ENCODE results near the gene GYPE. TPM values are rescaled to one million over a fixed set of nuclear protein-coding genes. Genes with fewer than 3 reads are reported as not detected.
"Not testable (repeated sequence)": the region's sequence is repeated elsewhere in the genome, so short reads cannot be mapped to it uniquely, and the experiment has no call there.

GYPE gene
- total RNA-seq, 1 donor from 2014 or later: 0.41 TPM

- H3K9me3 Mint-ChIP-seq (ENCODE audit: unreplicated experiment): no peaks in the 10 kb centered on the region
- no peaks in the 10 kb centered on the region for H3K4me1 Mint-ChIP-seq (ENCODE audit: unreplicated experiment)
- no peak overlapping the region for H3K4me3 Mint-ChIP-seq (ENCODE audit: unreplicated experiment)
- no peak for DNase-seq (ENCODE audit: low spot score)
- peaks cover 1% of the 10 kb centered on the region for H3K27me3 Mint-ChIP-seq (ENCODE audit: unreplicated experiment)
- H3K27ac Mint-ChIP-seq (ENCODE audit: unreplicated experiment): no peak overlapping the region
- H3K36me3 Mint-ChIP-seq (ENCODE audit: low read depth, unreplicated experiment): no peaks in the 10 kb centered on the region
- TF ChIP-seq, protein P1, sequence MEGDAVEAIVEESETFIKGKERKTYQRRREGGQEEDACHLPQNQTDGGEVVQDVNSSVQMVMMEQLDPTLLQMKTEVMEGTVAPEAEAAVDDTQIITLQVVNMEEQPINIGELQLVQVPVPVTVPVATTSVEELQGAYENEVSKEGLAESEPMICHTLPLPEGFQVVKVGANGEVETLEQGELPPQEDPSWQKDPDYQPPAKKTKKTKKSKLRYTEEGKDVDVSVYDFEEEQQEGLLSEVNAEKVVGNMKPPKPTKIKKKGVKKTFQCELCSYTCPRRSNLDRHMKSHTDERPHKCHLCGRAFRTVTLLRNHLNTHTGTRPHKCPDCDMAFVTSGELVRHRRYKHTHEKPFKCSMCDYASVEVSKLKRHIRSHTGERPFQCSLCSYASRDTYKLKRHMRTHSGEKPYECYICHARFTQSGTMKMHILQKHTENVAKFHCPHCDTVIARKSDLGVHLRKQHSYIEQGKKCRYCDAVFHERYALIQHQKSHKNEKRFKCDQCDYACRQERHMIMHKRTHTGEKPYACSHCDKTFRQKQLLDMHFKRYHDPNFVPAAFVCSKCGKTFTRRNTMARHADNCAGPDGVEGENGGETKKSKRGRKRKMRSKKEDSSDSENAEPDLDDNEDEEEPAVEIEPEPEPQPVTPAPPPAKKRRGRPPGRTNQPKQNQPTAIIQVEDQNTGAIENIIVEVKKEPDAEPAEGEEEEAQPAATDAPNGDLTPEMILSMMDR (IDR thresholded peaks at IDR 0.05; ENCODE audit: unreplicated experiment): no peak
Measured at GRCh38 chr4:143921181-143921580, 15.8 kb upstream of the GYPE start.

DNA sequence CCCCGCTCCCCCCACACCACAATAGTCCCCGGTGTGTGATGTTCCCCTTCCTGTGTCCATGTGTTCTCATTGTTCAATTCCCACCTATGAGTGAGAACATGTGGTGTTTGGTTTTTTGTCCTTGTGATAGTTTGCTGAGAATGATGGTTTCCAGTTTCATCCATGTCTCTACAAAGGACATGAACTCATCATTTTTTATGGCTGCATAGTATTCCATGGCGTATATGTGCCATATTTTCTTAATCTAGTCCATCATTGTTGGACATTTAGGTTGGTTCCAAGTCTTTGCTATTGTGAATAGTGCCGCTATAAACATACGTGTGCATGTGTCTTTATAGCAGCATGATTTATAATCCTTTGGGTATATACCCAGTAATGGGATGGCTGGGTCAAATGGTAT, 11.1 kb upstream of the GYPE start:
- H3K27me3 Mint-ChIP-seq (ENCODE audit: unreplicated experiment); H3K4me3 Mint-ChIP-seq (ENCODE audit: unreplicated experiment); H3K36me3 Mint-ChIP-seq (ENCODE audit: low read depth, unreplicated experiment); H3K27ac Mint-ChIP-seq (ENCODE audit: unreplicated experiment); H3K4me1 Mint-ChIP-seq (ENCODE audit: unreplicated experiment); H3K9me3 Mint-ChIP-seq (ENCODE audit: unreplicated experiment); DNase-seq (ENCODE audit: low spot score): not testable (repeated sequence)

DNA sequence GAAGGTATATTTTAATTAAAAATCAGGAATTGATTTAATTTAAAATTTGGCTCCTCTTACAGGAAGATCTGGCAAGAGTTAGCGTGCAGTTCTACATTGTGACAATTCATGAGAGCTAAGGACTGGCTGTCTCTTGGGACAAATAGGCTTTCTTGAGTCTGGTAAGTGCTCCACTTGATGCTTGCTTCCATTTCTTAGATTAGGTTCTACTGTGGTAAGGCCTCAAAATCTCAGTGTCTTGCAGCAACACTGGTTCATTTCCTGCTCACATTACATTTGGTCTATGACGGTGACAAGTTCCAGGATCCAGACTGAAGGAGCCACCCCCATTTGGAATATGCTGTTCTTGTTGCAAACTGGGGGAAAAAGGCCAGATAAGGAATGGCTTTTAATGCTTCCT, 7.1 kb upstream of the GYPE start:
- DNase-seq (ENCODE audit: low spot score); H3K4me3 Mint-ChIP-seq (ENCODE audit: unreplicated experiment); H3K27ac Mint-ChIP-seq (ENCODE audit: unreplicated experiment); H3K9me3 Mint-ChIP-seq (ENCODE audit: unreplicated experiment); H3K4me1 Mint-ChIP-seq (ENCODE audit: unreplicated experiment); H3K27me3 Mint-ChIP-seq (ENCODE audit: unreplicated experiment); H3K36me3 Mint-ChIP-seq (ENCODE audit: low read depth, unreplicated experiment): not testable (repeated sequence)

DNA sequence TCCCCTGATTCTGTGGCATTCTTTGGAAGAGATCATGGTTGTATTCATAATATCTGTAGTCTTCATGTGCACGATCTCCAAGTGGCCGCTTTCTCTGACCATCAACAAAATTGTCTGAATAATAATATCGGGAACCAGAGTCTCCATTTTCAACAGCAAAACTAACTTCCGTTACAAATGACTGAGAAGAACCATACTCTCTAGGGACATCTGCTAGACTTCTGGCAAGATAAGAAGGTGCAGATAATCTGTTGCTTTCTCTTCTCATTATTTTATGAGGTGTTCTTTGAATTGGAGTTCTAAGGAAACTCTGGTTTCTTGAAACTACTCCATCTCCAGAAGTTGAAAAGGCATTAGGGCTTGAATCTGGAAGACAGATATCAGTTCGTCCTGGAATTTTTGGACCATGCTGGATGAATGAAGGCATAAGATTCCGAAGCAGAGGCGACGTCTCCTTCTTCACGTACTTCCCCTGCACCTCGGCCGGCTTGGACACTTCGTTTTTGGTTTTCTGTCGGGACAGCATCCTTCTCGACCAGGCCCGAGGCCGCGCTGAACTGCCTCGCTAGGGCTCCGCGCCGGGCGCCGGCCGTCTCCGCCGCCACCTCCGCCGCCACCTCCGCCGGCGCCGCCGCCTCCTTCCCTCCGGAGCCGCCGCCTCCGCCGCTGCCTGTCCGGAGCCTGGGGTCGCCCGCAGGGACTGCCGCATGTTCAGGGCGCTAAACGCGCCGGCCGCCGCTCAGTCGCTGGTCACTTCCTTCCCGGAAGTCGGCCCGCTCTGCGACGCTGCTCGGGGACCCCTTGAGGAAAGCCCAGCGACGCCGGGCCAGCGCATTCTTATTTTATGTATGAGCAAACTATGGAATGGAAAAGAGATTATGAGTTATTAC, 6.4 kb upstream of the GYPE start:
- H3K27me3 Mint-ChIP-seq (ENCODE audit: unreplicated experiment); H3K36me3 Mint-ChIP-seq (ENCODE audit: low read depth, unreplicated experiment); H3K27ac Mint-ChIP-seq (ENCODE audit: unreplicated experiment); H3K9me3 Mint-ChIP-seq (ENCODE audit: unreplicated experiment): not testable (repeated sequence)
- peak; percentile 35 for DNase-seq (ENCODE audit: low spot score)
- peak overlapping the region; percentile 42 for H3K4me3 Mint-ChIP-seq (ENCODE audit: unreplicated experiment)
- H3K4me1 Mint-ChIP-seq (ENCODE audit: unreplicated experiment): peaks cover 10% of the 10 kb centered on the region

- peaks cover 10% of the 10 kb centered on the region for H3K4me1 Mint-ChIP-seq (ENCODE audit: unreplicated experiment)
- not testable (repeated sequence) for H3K9me3 Mint-ChIP-seq (ENCODE audit: unreplicated experiment); H3K4me3 Mint-ChIP-seq (ENCODE audit: unreplicated experiment); DNase-seq (ENCODE audit: low spot score); H3K27me3 Mint-ChIP-seq (ENCODE audit: unreplicated experiment); H3K27ac Mint-ChIP-seq (ENCODE audit: unreplicated experiment); H3K36me3 Mint-ChIP-seq (ENCODE audit: low read depth, unreplicated experiment)
Measured at GRCh38 chr4:143910906-143911305, 5.5 kb upstream of the GYPE start.

DNA sequence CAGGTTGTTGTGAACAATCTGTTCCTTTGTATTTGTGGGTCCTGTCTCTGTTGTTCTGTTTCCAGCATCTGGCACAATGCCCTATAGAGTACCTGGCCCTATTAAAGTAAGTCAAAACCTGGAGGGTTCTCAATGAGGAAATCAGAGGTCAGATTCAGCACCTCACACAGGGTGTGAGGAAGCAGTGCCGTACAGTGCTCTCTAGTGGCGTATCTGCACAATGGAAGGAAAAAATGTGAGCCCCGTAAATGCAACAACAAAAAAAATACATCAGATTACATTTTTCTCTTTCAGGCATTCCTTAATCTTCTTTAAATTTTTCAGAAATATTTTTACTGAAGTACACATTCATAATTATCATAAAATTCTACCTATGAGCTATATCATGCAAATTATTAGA, 2.5 kb upstream of the GYPE start:
- H3K27me3 Mint-ChIP-seq (ENCODE audit: unreplicated experiment); H3K27ac Mint-ChIP-seq (ENCODE audit: unreplicated experiment): not testable (repeated sequence)

GRCh38 chr4:143904431-143904830, 928 bp downstream of the GYPE start:
- not testable (repeated sequence) for H3K36me3 Mint-ChIP-seq (ENCODE audit: low read depth, unreplicated experiment); H3K27me3 Mint-ChIP-seq (ENCODE audit: unreplicated experiment); H3K27ac Mint-ChIP-seq (ENCODE audit: unreplicated experiment); H3K4me3 Mint-ChIP-seq (ENCODE audit: unreplicated experiment); H3K9me3 Mint-ChIP-seq (ENCODE audit: unreplicated experiment); DNase-seq (ENCODE audit: low spot score)
- H3K4me1 Mint-ChIP-seq (ENCODE audit: unreplicated experiment): peaks cover 10% of the 10 kb centered on the region

More for the DNA sequence above, 2.5 kb upstream of the GYPE start:
- DNase-seq (ENCODE audit: low spot score): peak; percentile 16
- not testable (repeated sequence) for H3K9me3 Mint-ChIP-seq (ENCODE audit: unreplicated experiment); H3K36me3 Mint-ChIP-seq (ENCODE audit: low read depth, unreplicated experiment); H3K4me3 Mint-ChIP-seq (ENCODE audit: unreplicated experiment)
- peaks cover 10% of the 10 kb centered on the region for H3K4me1 Mint-ChIP-seq (ENCODE audit: unreplicated experiment)

GRCh38 chr4:143890323-143890722, 15.0 kb downstream of the GYPE start:
- H3K36me3 Mint-ChIP-seq (ENCODE audit: low read depth, unreplicated experiment); H3K27ac Mint-ChIP-seq (ENCODE audit: unreplicated experiment); H3K4me3 Mint-ChIP-seq (ENCODE audit: unreplicated experiment); H3K9me3 Mint-ChIP-seq (ENCODE audit: unreplicated experiment); DNase-seq (ENCODE audit: low spot score); H3K27me3 Mint-ChIP-seq (ENCODE audit: unreplicated experiment); H3K4me1 Mint-ChIP-seq (ENCODE audit: unreplicated experiment): not testable (repeated sequence)

- not testable (repeated sequence) for DNase-seq (ENCODE audit: low spot score); H3K27ac Mint-ChIP-seq (ENCODE audit: unreplicated experiment); H3K9me3 Mint-ChIP-seq (ENCODE audit: unreplicated experiment); H3K4me3 Mint-ChIP-seq (ENCODE audit: unreplicated experiment); H3K4me1 Mint-ChIP-seq (ENCODE audit: unreplicated experiment); H3K36me3 Mint-ChIP-seq (ENCODE audit: low read depth, unreplicated experiment); H3K27me3 Mint-ChIP-seq (ENCODE audit: unreplicated experiment)
Measured at GRCh38 chr4:143888189-143888588, 17.2 kb downstream of the GYPE start.

DNA sequence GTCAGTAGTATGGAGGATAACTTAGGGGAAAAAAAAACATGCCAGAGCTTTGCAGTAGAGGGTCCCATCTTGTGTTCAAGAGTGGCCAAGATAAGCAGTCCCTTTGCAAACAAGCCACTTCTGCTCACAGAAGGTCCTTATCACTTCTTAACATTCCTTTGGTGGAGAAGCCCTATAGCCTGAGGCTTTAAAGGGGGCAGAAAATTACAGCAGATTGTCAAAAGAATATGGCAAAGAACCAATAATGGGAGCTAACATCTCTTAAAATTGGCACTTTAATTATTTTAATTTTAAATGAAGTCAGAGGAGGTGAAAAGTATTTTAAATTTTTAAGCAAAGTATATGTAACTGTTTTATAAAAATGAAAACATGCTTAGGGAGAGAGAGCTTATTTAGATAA, 20.4 kb downstream of the GYPE start:
- not testable (repeated sequence) for H3K4me3 Mint-ChIP-seq (ENCODE audit: unreplicated experiment); H3K27ac Mint-ChIP-seq (ENCODE audit: unreplicated experiment); H3K4me1 Mint-ChIP-seq (ENCODE audit: unreplicated experiment); H3K36me3 Mint-ChIP-seq (ENCODE audit: low read depth, unreplicated experiment); DNase-seq (ENCODE audit: low spot score); H3K27me3 Mint-ChIP-seq (ENCODE audit: unreplicated experiment); H3K9me3 Mint-ChIP-seq (ENCODE audit: unreplicated experiment)
